ENCODE data around the gene SUSD1.
"Not testable (repeated sequence)": the region's sequence is repeated elsewhere in the genome, so short reads cannot be mapped to it uniquely, and the experiment has no call there.

SUSD1 gene

GRCh38 chr9:112094948-112095681 is 80.0 kb downstream of the SUSD1 start:
- DNase-seq (ENCODE audit: low read depth) = no peak

- no peak for DNase-seq (ENCODE audit: low read depth)
These were observed 80.9 kb downstream of the SUSD1 start for GRCh38 chr9:112094241-112094640.

- DNase-seq (ENCODE audit: low read depth) = no peak
These were observed 81.3 kb downstream of the SUSD1 start for GRCh38 chr9:112093870-112094216.

GRCh38 chr9:112093147-112093869 is 81.8 kb downstream of the SUSD1 start:
- no peak for DNase-seq (ENCODE audit: low read depth)

- no peak for DNase-seq (ENCODE audit: low read depth)
These were observed 83.3 kb downstream of the SUSD1 start for GRCh38 chr9:112091810-112092209.

- DNase-seq (ENCODE audit: low read depth) = no peak
These were observed 87.6 kb downstream of the SUSD1 start for GRCh38 chr9:112087506-112087905.

GRCh38 chr9:112086627-112087026 is 88.5 kb downstream of the SUSD1 start:
- DNase-seq (ENCODE audit: low read depth) = no peak

- DNase-seq (ENCODE audit: low read depth) = no peak
These were observed 90.2 kb downstream of the SUSD1 start for GRCh38 chr9:112084907-112085306.

GRCh38 chr9:112084334-112084733 is 90.8 kb downstream of the SUSD1 start:
- no peak for DNase-seq (ENCODE audit: low read depth)

- no peak for DNase-seq (ENCODE audit: low read depth)
These were observed 93.0 kb downstream of the SUSD1 start for GRCh38 chr9:112081918-112082729.

- no peak for DNase-seq (ENCODE audit: low read depth)
These were observed 94.1 kb downstream of the SUSD1 start for GRCh38 chr9:112080831-112081542.

- DNase-seq (ENCODE audit: low read depth) = no peak
These were observed 96.7 kb downstream of the SUSD1 start for GRCh38 chr9:112078432-112078831.

GRCh38 chr9:112076814-112077213 is 98.3 kb downstream of the SUSD1 start:
- no peak for DNase-seq (ENCODE audit: low read depth)

GRCh38 chr9:112075009-112075378 is 100.1 kb downstream of the SUSD1 start:
- no peak for DNase-seq (ENCODE audit: low read depth)

GRCh38 chr9:112074250-112075008 is 100.7 kb downstream of the SUSD1 start:
- peak; percentile 49 for DNase-seq (ENCODE audit: low read depth)

GRCh38 chr9:112073639-112074173 is 101.4 kb downstream of the SUSD1 start:
- not testable (repeated sequence) for DNase-seq (ENCODE audit: low read depth)

GRCh38 chr9:112072721-112073638 is 102.1 kb downstream of the SUSD1 start:
- no peak for DNase-seq (ENCODE audit: low read depth)

- no peak for DNase-seq (ENCODE audit: low read depth)
These were observed 105.6 kb downstream of the SUSD1 start for GRCh38 chr9:112069318-112070169.
